ENCODE data around the gene TTC9C.

DNA sequence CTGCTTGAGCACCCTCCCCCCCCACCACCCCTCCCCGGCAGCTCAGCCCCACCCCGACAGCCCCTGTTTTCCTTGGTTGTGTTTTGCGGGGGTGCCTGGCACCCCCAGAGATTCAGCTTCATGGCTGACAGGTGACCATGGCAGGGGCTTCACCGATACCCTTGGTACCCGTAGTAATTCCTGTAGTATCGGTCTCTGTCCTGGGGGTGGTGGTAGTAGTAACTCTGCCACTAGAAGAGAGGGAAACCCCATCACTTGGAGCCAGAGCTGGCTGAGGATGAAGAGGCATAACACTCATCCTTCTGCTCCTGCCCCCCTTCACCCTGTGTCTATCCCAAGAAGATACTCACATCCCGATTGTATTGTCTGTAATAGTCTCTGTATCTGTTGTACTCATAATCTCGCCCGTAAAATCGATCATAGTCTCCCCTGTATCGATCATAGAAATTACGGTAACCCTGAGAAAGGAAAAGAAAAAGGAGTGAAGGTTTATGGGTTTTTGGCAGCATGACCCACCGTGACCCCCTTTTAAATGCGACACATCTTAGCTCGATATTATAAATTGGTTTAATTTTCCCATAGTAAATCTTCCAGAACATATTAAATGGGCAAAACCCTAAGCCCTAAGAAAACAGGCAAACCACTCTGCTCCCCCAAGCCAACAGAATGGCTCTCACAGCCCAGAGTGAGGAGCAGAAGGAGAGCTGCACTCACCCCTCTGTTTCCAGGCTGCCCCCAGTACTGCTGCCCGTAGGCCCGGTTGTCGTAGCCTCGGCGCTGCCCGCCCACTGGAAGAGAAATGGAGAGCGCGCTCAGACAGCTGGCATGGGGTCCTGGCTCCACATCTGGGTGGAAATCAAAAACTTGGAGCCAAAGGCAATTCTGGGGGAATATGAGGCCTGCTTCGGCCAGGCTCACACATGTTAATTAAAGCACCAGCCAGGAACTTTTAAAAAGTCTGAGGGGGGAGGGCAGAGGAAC lies 12.8 kb upstream of the TTC9C start:
- TF ChIP-seq, protein P1, sequence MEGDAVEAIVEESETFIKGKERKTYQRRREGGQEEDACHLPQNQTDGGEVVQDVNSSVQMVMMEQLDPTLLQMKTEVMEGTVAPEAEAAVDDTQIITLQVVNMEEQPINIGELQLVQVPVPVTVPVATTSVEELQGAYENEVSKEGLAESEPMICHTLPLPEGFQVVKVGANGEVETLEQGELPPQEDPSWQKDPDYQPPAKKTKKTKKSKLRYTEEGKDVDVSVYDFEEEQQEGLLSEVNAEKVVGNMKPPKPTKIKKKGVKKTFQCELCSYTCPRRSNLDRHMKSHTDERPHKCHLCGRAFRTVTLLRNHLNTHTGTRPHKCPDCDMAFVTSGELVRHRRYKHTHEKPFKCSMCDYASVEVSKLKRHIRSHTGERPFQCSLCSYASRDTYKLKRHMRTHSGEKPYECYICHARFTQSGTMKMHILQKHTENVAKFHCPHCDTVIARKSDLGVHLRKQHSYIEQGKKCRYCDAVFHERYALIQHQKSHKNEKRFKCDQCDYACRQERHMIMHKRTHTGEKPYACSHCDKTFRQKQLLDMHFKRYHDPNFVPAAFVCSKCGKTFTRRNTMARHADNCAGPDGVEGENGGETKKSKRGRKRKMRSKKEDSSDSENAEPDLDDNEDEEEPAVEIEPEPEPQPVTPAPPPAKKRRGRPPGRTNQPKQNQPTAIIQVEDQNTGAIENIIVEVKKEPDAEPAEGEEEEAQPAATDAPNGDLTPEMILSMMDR (conservative IDR thresholded peaks at IDR 0.05; ENCODE audit: low read depth, low read length): no peak
- TF ChIP-seq EZH2 (IDR thresholded peaks at IDR 0.05; ENCODE audit: low read length, unreplicated experiment) (no peak), EZH2phosphoT487 (IDR thresholded peaks at IDR 0.05; ENCODE audit: borderline replicate concordance, low read length) (no peak)

All from PC-3 (cell line).